ENCODE results near the gene ST6GALNAC4. TPM values are rescaled to one million over a fixed set of nuclear protein-coding genes. Genes with fewer than 3 reads are reported as not detected.

Gene ST6GALNAC4
- total and polyA plus RNA-seq, 2 experiments from 2014 or later = 48.8 to 119 TPM

DNA sequence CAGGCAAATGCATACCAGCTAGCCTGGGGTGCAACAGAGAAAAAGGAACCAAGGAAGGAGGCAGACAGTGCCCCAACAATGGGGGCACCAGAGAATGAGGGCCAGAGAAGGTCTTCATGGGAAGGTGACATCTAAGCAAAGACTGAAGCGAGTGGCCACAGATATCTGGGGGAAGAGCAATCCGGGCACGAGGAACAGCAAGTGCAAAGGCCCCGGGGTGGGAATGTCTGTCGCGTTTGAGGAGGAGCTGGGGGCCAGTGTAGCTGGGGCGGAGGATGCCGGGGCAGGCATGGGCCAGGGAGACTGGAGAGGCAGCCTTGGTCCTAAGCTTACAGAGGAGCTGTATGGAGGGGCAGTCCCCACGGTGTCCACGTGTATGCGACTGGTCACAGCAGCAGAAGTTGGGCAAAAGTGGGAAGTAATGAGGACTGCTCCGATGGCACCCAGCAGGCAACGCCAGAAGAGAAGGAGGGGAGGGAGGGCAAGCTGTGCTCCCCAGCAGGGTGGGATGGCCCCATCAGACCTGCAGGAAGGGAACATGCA lies 44.8 kb upstream of the ST6GALNAC4 start:
- no peak for DNase-seq (ENCODE audit: low read depth in 1 of 2, low spot score in 1 of 2)
- Histone ChIP-seq H3K27ac (peak overlapping the region; percentile 25), H3K4me1 (ENCODE audit: low read depth) (peaks cover 31% of the 10 kb centered on the region), H3K27me3 (no peaks in the 10 kb centered on the region), H3K4me3 (no peak overlapping the region), H3K9me3 (ENCODE audit: low read depth) (no peaks in the 10 kb centered on the region), H3K36me3 (no peaks in the 10 kb centered on the region)
- TF ChIP-seq, protein P1, sequence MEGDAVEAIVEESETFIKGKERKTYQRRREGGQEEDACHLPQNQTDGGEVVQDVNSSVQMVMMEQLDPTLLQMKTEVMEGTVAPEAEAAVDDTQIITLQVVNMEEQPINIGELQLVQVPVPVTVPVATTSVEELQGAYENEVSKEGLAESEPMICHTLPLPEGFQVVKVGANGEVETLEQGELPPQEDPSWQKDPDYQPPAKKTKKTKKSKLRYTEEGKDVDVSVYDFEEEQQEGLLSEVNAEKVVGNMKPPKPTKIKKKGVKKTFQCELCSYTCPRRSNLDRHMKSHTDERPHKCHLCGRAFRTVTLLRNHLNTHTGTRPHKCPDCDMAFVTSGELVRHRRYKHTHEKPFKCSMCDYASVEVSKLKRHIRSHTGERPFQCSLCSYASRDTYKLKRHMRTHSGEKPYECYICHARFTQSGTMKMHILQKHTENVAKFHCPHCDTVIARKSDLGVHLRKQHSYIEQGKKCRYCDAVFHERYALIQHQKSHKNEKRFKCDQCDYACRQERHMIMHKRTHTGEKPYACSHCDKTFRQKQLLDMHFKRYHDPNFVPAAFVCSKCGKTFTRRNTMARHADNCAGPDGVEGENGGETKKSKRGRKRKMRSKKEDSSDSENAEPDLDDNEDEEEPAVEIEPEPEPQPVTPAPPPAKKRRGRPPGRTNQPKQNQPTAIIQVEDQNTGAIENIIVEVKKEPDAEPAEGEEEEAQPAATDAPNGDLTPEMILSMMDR (IDR thresholded peaks at IDR 0.05; ENCODE audit: low read depth, low read length) = no peak

DNA sequence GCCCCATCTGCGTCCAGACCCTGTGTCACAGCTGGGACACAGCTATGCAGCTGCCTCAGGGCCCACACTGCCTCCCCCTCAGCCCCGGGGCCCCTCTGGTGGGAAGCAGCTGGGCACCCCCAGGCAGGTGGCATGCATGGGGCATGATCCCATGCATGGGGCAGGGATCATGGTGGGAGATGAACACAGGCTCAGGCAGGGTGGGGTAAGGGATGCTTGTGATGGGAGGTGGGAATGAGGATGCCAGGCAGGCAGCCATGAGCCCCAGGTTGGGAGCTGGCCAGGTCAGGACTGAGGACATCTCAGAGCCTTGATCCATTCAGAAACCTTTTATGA lies 44.3 kb upstream of the ST6GALNAC4 start:
- peak overlapping the region; percentile 87 for H3K27ac ChIP-seq
- no peaks in the 10 kb centered on the region for H3K27me3 ChIP-seq

DNA sequence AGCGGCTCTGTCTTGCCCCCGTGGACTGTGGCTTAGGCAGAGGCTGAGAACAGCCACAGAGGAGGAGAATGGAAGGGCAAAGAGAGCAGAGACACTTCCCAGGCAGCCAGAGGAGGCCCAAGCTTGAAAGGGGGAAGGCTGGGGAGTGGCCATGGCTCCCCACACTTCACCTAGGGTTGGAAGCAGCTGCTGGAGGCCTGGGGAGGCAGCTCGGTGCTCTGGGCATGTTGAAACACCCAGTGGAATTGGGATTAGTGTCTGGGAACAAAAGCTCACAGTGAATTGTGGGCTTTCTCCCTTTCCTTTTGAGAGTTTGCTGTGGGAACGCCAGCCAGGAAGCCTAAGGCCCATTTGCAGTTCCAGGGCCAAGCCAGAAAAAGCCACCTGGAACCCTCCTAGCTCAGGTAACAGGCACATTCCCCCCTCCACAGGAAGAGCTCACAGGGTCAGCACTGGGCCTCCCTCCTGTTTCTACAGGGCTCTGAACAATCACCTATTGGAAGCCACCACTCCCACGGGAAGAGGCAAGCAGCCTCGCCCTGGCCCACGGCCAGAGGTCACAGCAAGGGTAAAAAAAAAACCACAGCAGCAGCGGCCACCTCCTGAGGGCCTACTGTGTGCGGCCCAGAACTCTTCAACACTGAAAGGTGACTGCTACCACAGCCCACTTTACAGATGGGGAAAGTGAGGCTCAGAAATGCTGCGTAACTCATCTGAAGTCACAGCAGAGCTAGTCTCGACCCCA lies 43.7 kb upstream of the ST6GALNAC4 start:
- Histone ChIP-seq H3K9me3 (ENCODE audit: low read depth) (no peaks in the 10 kb centered on the region), H3K4me1 (ENCODE audit: low read depth) (peaks cover 25% of the 10 kb centered on the region), H3K36me3 (no peaks in the 10 kb centered on the region), H3K27me3 (no peaks in the 10 kb centered on the region), H3K27ac (peak overlapping the region; percentile 87), H3K4me3 (no peak overlapping the region)
- DNase-seq (ENCODE audit: low read depth in 1 of 2, low spot score in 1 of 2) = no peak
- TF ChIP-seq, protein P1 (IDR thresholded peaks at IDR 0.05; ENCODE audit: low read depth, low read length) = no peak

More for the DNA sequence above, 44.3 kb upstream of the ST6GALNAC4 start:
- TF ChIP-seq, protein P1 (IDR thresholded peaks at IDR 0.05; ENCODE audit: low read depth, low read length) = no peak
- H3K36me3 ChIP-seq = no peaks in the 10 kb centered on the region
- H3K9me3 ChIP-seq (ENCODE audit: low read depth) = no peaks in the 10 kb centered on the region
- no peak for DNase-seq (ENCODE audit: low read depth in 1 of 2, low spot score in 1 of 2)
- peaks cover 25% of the 10 kb centered on the region for H3K4me1 ChIP-seq (ENCODE audit: low read depth)
- no peak overlapping the region for H3K4me3 ChIP-seq

DNA sequence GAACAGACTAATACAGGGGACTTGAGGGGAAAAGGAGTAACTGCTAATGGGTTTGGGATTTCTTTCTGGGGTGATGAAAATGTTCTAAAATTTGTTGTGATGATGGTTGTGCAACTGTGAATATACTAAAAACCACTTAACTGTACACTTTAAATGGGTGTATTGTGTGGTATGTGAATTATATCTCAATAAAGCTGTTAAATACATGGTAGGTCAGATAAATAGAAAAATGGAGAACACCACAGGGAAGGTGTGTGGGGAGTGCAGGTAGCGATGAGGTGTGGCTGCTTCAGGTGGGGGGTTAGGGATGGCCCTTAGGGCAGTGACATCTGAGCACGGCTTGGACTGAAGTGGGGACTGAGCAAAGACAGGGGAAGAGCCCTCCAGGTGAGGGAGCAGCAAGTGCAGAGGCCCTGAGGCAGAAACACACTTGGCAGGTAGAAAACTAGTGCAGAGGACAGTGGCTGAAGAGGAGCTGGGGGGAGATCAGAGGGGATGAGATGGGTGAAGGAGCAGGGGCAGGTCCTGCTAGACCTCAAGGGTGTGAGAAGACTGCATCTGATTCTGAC lies 43.1 kb upstream of the ST6GALNAC4 start:
- DNase-seq (ENCODE audit: low read depth in 1 of 2, low spot score in 1 of 2) = no peak
- TF ChIP-seq, protein P1 (IDR thresholded peaks at IDR 0.05; ENCODE audit: low read depth, low read length) = no peak
- peaks cover 20% of the 10 kb centered on the region for H3K4me1 ChIP-seq (ENCODE audit: low read depth)
- no peaks in the 10 kb centered on the region for H3K27me3 ChIP-seq
- H3K27ac ChIP-seq = peak overlapping the region; percentile 87
- no peaks in the 10 kb centered on the region for H3K36me3 ChIP-seq
- H3K9me3 ChIP-seq (ENCODE audit: low read depth) = no peaks in the 10 kb centered on the region
- H3K4me3 ChIP-seq = no peak overlapping the region

DNA sequence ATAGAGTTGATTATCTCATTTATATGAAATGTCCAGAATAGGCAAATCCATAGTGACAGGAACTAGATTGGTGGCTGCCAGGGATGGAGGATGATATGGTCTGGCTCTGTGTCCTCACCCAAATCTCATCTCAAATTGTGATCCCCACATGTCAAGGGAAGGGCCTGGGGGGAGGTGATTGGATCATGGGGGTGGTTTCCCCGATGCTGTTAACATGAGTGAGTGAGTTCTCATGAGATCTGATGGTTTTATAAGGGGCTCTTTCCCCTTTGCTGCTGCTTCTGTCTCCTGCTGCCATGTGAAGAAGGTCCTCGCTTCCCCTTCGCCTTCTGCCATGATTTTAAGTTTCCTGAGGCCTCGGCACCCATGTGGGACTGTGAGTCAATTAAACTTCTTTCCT lies 42.6 kb upstream of the ST6GALNAC4 start:
- DNase-seq (ENCODE audit: low read depth in 1 of 2, low spot score in 1 of 2) = no peak
- TF ChIP-seq, protein P1 (IDR thresholded peaks at IDR 0.05; ENCODE audit: low read depth, low read length) = no peak
- no peaks in the 10 kb centered on the region for H3K9me3 ChIP-seq (ENCODE audit: low read depth)

More for the DNA sequence above, 42.6 kb upstream of the ST6GALNAC4 start:
- Histone ChIP-seq H3K4me3 (no peak overlapping the region), H3K27ac (no peak overlapping the region), H3K36me3 (no peaks in the 10 kb centered on the region), H3K27me3 (no peaks in the 10 kb centered on the region), H3K4me1 (ENCODE audit: low read depth) (peaks cover 20% of the 10 kb centered on the region)

Data from cardiac muscle cell (in vitro differentiated cells and primary cell).